Fibroblast of lung (primary cell): ENCODE results near the gene IGF2R.

Experiments used
- CTCF ChIP-seq, 2 donors: IDR thresholded peaks in 1 of 2; conservative IDR thresholded peaks in 1 of 2; 1 replicate in 1 of 2; 2 replicates in 1 of 2; pipeline ENCODE4 v1.5.1; 2011 to 2012; ENCODE audit warnings: low read length in 2 of 2, control low read depth in 1 of 2, inconsistent platforms in 1 of 2, low read depth in 1 of 2, mild to moderate bottlenecking in 1 of 2
- EZH2 ChIP-seq: IDR thresholded peaks from 2 replicates; pipeline ENCODE4 v1.5.1; 2012; ENCODE audit warnings: low read length, control low read depth, mild to moderate bottlenecking; ENCODE audit errors: missing control alignments

GRCh38 chr6:159984268-159984786 lies 15.4 kb downstream of the IGF2R start:
- TF ChIP-seq CTCF (conservative IDR thresholded peaks at IDR 0.05 in 1 of 2, IDR thresholded peaks at IDR 0.05 in 1 of 2; ENCODE audit: low read depth in 1 of 2, low read length in 2 of 2) (no peak), EZH2 (no peak)
